ENCODE measurements around the gene STRA6. TPM values are rescaled to one million over a fixed set of nuclear protein-coding genes. Genes with fewer than 3 reads are reported as not detected.

Gene STRA6
- total RNA-seq, 2 experiments from 2014 or later, result not detected

DNA sequence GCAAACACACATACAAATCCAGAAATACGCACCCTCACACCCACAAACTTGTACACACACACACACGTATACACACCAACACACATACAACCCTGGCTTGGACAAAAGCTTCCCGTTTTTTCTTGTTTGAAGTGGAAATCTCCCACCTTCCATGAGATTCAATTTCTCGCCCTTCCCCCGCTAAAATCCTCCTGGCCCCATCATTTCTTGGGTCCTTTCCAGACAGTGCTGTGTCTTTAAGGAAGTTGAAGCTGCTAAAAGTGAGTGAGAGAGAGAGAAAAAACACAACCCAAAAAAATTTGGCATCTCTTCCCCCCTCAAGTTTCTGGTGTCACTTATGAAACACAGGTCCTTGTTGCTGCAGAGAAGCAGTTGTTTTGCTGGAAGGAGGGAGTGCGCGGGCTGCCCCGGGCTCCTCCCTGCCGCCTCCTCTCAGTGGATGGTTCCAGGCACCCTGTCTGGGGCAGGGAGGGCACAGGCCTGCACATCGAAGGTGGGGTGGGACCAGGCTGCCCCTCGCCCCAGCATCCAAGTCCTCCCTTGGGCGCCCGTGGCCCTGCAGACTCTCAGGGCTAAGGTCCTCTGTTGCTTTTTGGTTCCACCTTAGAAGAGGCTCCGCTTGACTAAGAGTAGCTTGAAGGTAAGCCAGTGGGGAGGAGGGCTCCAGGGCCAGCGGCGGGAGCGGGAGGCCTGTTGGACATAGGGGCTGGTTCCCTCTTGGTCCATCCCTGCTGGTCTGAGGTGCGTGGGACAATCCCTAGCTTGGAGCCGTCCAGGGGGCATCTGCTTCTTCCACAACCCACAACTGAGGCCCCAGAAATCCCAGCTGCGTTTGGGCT, 29.0 kb downstream of the STRA6 start, which contains the start of gene ISLR:
ISLR (plus strand) TSS at position 331 of the 839 bp plus-strand sequence. CDS start 1,149 bp downstream, outside the sequence.
- Histone ChIP-seq H3K9me3 (ENCODE audit: low read length) (no peaks in the 10 kb centered on the region), H3K79me2 (ENCODE audit: insufficient read depth, low read depth, low read length) (no peaks in the 10 kb centered on the region), H3K9me2 (ENCODE audit: insufficient read depth, low read length) (no peaks in the 10 kb centered on the region), H3K4me1 (ENCODE audit: insufficient read depth, low read length, poor library complexity, severe bottlenecking) (no peaks in the 10 kb centered on the region), H3K27ac (ENCODE audit: low read depth, low read length, poor library complexity, severe bottlenecking) (no peak within 1 kb of the TSS), H3K4me2 (ENCODE audit: low read length) (no peak within 1 kb of the TSS), H2AFZ (ENCODE audit: low read length) (no peak within 1 kb of the TSS), H4K20me1 (ENCODE audit: insufficient read depth, low read length) (no peaks in the 10 kb centered on the region), H3K4me3 (ENCODE audit: low read depth, low read length, poor library complexity, severe bottlenecking) (no peak within 1 kb of the TSS), H3K36me3 (ENCODE audit: insufficient read depth, low read length) (no peaks in the 10 kb centered on the region)
- TF ChIP-seq EZH2phosphoT487 (IDR thresholded peaks at IDR 0.05; ENCODE audit: borderline replicate concordance, low read depth, low read length), result no peak
- TF ChIP-seq, protein P1, sequence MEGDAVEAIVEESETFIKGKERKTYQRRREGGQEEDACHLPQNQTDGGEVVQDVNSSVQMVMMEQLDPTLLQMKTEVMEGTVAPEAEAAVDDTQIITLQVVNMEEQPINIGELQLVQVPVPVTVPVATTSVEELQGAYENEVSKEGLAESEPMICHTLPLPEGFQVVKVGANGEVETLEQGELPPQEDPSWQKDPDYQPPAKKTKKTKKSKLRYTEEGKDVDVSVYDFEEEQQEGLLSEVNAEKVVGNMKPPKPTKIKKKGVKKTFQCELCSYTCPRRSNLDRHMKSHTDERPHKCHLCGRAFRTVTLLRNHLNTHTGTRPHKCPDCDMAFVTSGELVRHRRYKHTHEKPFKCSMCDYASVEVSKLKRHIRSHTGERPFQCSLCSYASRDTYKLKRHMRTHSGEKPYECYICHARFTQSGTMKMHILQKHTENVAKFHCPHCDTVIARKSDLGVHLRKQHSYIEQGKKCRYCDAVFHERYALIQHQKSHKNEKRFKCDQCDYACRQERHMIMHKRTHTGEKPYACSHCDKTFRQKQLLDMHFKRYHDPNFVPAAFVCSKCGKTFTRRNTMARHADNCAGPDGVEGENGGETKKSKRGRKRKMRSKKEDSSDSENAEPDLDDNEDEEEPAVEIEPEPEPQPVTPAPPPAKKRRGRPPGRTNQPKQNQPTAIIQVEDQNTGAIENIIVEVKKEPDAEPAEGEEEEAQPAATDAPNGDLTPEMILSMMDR (conservative IDR thresholded peaks at IDR 0.05; ENCODE audit: low read length), result no peak
- intact Hi-C loops (cut with micrococcal nuclease; ENCODE audit: unreplicated experiment), result no loop called here
- POLR2A ChIA-PET, result no interaction called here
- DNase-seq (ENCODE audit: low spot score), result no peak
- CTCF ChIA-PET (ENCODE audit: unreplicated experiment), result no interaction called here
- no TSS peak for BruUV-seq (replicated peaks)

DNA sequence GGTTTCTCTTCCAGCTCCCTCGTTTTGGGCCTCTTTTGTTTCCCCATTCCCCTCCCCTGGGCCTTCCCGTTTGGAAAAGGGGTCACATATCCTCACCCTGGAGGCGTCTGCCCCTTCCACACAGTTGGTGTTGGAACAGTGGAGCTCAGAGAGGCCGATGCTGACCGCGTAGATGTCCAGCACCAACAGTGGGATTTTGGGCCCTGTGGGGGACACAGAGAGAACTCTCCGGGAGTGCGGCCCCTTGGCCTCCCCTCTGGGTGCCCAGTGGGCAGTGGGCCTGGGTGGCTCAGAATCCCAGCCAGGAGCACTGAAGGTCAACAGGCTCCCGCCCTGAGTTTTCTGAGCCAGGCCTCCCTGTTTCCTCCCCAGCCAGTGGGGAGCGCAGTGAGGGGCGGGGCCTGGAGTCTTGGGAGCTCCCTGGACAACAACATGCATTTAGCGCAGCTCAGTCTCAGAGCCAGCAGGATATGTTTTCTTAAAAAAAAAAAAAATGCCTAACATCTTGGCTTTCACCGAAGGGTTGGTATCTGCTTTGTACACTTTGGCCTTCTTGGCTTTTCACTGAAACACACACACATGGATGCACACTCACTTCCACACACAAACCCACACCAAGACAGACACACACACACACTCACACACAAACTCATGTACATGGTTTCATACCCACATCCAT, 29.7 kb downstream of the STRA6 start:
- Histone ChIP-seq H3K36me3 (ENCODE audit: insufficient read depth, low read length) (no peaks in the 10 kb centered on the region), H4K20me1 (ENCODE audit: insufficient read depth, low read length) (no peaks in the 10 kb centered on the region), H3K4me1 (ENCODE audit: insufficient read depth, low read length, poor library complexity, severe bottlenecking) (no peaks in the 10 kb centered on the region), H3K4me3 (ENCODE audit: low read depth, low read length, poor library complexity, severe bottlenecking) (no peak overlapping the region), H3K27ac (ENCODE audit: low read depth, low read length, poor library complexity, severe bottlenecking) (no peak overlapping the region), H3K9me2 (ENCODE audit: insufficient read depth, low read length) (no peaks in the 10 kb centered on the region), H3K79me2 (ENCODE audit: insufficient read depth, low read depth, low read length) (no peaks in the 10 kb centered on the region), H3K4me2 (ENCODE audit: low read length) (no peak overlapping the region), H2AFZ (ENCODE audit: low read length) (no peak overlapping the region), H3K9me3 (ENCODE audit: low read length) (no peaks in the 10 kb centered on the region)
- no peak for DNase-seq (ENCODE audit: low spot score)
- intact Hi-C loops (cut with micrococcal nuclease; ENCODE audit: unreplicated experiment), result no loop called here
- ChIA-PET CTCF (ENCODE audit: unreplicated experiment) (no interaction called here), POLR2A (no interaction called here)
- no TSS peak for BruUV-seq (replicated peaks)
- no peak for TF ChIP-seq EZH2phosphoT487 (IDR thresholded peaks at IDR 0.05; ENCODE audit: borderline replicate concordance, low read depth, low read length)
- TF ChIP-seq, protein P1 (conservative IDR thresholded peaks at IDR 0.05; ENCODE audit: low read length), result no peak

Data from OCI-LY7 (cell line).